ENCODE data around the gene CCDC88B. TPM values are rescaled to one million over a fixed set of nuclear protein-coding genes. Genes with fewer than 3 reads are reported as not detected.

Gene CCDC88B
- total and polyA plus RNA-seq, 9 of the 15 experiments (the other 6 are each of a cell fraction or from before 2014, with no cell fraction given) = 0.13 to 18.1 (median 7.9) TPM

- TF ChIP-seq MXI1 (IDR thresholded peaks at IDR 0.05; ENCODE audit: low read depth, low read length) (no peak), MYC (IDR thresholded peaks at IDR 0.05; ENCODE audit: low read depth, low read length) (no peak), MYC (CRISPR knock-in tag; IDR thresholded peaks at IDR 0.05; ENCODE audit: borderline replicate concordance, low read depth) (no peak), CBX1 (IDR thresholded peaks at IDR 0.05; ENCODE audit: low read depth) (no peak), ZNF184 (CRISPR knock-in tag; IDR thresholded peaks at IDR 0.05) (no peak), ZNF57 (CRISPR knock-in tag; IDR thresholded peaks at IDR 0.05) (no peak), ARNT (IDR thresholded peaks at IDR 0.05) (no peak), IRF9 (tag; IDR thresholded peaks at IDR 0.05) (no peak), SP1 (CRISPR knock-in tag; IDR thresholded peaks at IDR 0.05) (no peak; the same call in 1 of the 2 replicates), THRA (IDR thresholded peaks at IDR 0.05) (no peak), WHSC1 (IDR thresholded peaks at IDR 0.05; ENCODE audit: low read length) (no peak), ZNF79 (CRISPR knock-in tag; IDR thresholded peaks at IDR 0.05; ENCODE audit: low read depth) (no peak), YY1 (IDR thresholded peaks at IDR 0.05; ENCODE audit: borderline replicate concordance in 1 of 3, control insufficient read depth in 1 of 3, extremely low read depth in 1 of 3, insufficient read depth in 3 of 3, insufficient read length in 1 of 3, insufficient replicate concordance in 2 of 3, low read depth in 1 of 3, low read length in 2 of 3) (no peak), RFX7 (CRISPR knock-in tag; IDR thresholded peaks at IDR 0.05) (no peak), NFRKB (IDR thresholded peaks at IDR 0.05; ENCODE audit: low read depth) (no peak), SMAD2 (IDR thresholded peaks at IDR 0.05; ENCODE audit: low read depth, low read length) (no peak), RBM22 (IDR thresholded peaks at IDR 0.05; ENCODE audit: low read depth, low read length, poor library complexity, severe bottlenecking) (no peak), ZKSCAN3 (CRISPR knock-in tag; IDR thresholded peaks at IDR 0.05) (no peak), ZNF347 (CRISPR knock-in tag; IDR thresholded peaks at IDR 0.05; ENCODE audit: low read depth) (no peak), POLR2AphosphoS2 (IDR thresholded peaks at IDR 0.05; ENCODE audit: low read length) (no peak), TAF1 (IDR thresholded peaks at IDR 0.05; ENCODE audit: control insufficient read depth, extremely low read depth, insufficient read depth, low read length, severe bottlenecking) (no peak), ZNF324 (CRISPR knock-in tag; IDR thresholded peaks at IDR 0.05) (no peak), SRSF9 (IDR thresholded peaks at IDR 0.05; ENCODE audit: borderline replicate concordance, low read depth, low read length) (no peak), TRIM24 (IDR thresholded peaks at IDR 0.05) (no peak; a peak in 1 of 4 replicates)
- TF ChIP-seq, protein P1, sequence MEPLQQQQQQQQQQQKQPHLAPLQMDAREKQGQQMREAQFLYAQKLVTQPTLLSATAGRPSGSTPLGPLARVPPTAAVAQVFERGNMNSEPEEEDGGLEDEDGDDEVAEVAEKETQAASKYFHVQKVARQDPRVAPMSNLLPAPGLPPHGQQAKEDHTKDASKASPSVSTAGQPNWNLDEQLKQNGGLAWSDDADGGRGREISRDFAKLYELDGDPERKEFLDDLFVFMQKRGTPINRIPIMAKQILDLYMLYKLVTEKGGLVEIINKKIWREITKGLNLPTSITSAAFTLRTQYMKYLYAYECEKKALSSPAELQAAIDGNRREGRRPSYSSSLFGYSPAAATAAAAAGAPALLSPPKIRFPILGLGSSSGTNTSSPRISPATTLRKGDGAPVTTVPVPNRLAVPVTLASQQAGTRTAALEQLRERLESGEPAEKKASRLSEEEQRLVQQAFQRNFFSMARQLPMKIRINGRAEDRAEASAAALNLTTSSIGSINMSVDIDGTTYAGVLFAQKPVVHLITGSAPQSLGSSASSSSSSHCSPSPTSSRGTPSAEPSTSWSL (CRISPR knock-in tag; IDR thresholded peaks at IDR 0.05; ENCODE audit: borderline replicate concordance) = no peak
- TF ChIP-seq, protein P2, sequence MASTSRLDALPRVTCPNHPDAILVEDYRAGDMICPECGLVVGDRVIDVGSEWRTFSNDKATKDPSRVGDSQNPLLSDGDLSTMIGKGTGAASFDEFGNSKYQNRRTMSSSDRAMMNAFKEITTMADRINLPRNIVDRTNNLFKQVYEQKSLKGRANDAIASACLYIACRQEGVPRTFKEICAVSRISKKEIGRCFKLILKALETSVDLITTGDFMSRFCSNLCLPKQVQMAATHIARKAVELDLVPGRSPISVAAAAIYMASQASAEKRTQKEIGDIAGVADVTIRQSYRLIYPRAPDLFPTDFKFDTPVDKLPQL (IDR thresholded peaks at IDR 0.05; ENCODE audit: extremely low read depth, insufficient read length) = no peak
Observed at GRCh38 chr11:64357904-64358535, 18.0 kb downstream of the CCDC88B start (continued).
